ENCODE data around the gene CNKSR2.

DNA sequence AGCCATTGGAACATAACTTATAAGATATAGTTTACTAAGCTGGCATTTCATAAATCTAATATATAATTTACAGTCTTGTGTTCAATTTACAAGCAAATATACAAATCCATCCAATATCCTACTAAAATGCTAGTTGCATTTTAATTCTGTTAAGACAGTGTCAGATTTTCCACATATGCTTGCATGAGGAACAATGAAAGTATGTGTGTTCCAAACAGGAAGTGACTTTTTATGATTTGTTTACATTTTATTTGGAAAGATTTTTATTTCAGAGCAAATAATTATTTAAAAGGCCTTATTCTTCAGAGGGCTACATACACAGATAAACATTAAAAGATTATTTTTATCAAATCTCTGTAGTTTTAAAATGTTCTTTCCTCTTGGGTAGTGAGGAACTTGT lies 153.9 kb downstream of the CNKSR2 start:
- TF ChIP-seq CTCF (IDR thresholded peaks at IDR 0.05) (no peak), POLR2A (IDR thresholded peaks at IDR 0.05) (no peak)
